Measurements from ENCODE around the gene CNTN5. TPM values are rescaled to one million over a fixed set of nuclear protein-coding genes. Genes with fewer than 3 reads are reported as not detected.

CNTN5 gene
- total and polyA plus RNA-seq, 10 of the 15 experiments (the other 5 are each of a cell fraction or from before 2014, with no cell fraction given) = 0.01 TPM; not detected in 9

DNA sequence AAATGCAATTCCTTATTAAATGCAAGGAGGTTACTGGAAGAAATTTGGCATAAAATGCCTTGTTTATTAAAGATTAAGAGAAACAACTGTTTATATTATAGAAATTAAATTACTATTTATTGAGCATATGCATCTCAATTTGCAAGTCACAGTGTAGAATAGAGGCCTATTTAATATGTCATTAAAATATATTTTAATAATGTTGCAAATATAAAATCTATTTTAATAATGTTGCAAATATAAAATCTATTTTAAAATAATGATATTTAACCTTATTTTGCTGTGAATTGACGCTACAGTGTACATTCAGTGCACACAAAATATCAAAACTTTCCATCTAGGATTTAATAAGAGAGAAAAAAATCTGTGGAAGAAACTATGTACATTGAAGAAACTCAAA, 188.1 kb downstream of the CNTN5 start:
- intact Hi-C loops (cut with micrococcal nuclease; ENCODE audit: unreplicated experiment) = no loop called here
- POLR2A ChIA-PET = no interaction called here
- Histone ChIP-seq H2AFZ (ENCODE audit: control insufficient read depth, low read depth, low read length) (no peak overlapping the region), H3K79me2 (ENCODE audit: control insufficient read depth, insufficient read depth, low read length) (no peaks in the 10 kb centered on the region), H3K4me2 (ENCODE audit: control insufficient read depth, insufficient read depth) (no peak overlapping the region), H3K36me3 (ENCODE audit: control insufficient read depth in 2 of 2, insufficient read depth in 2 of 2, low read length in 1 of 2) (no peaks in the 10 kb centered on the region), H3K27ac (ENCODE audit: control insufficient read depth, insufficient read depth) (no peak overlapping the region), H3K4me3 (no peak overlapping the region), H3K27me3 (replicated peaks in 1 of 2; ENCODE audit: control insufficient read depth in 2 of 2, insufficient read depth in 2 of 2, low read length in 1 of 2) (no peaks in the 10 kb centered on the region), H3K4me1 (ENCODE audit: control insufficient read depth, insufficient read depth, low read length) (no peaks in the 10 kb centered on the region), H3K9ac (ENCODE audit: control insufficient read depth, insufficient read depth, low read length) (no peak overlapping the region), H4K20me1 (ENCODE audit: control insufficient read depth, insufficient read depth) (no peaks in the 10 kb centered on the region), H3K9me3 (replicated peaks; ENCODE audit: control insufficient read depth, insufficient read depth, low read length) (no peaks in the 10 kb centered on the region)
- RAD21 ChIA-PET (ENCODE audit: unreplicated experiment) = no interaction called here
- no peak for ATAC-seq
- no peak for DNase-seq (ENCODE audit: low read depth, low spot score)
- TF ChIP-seq ZNF217 (IDR thresholded peaks at IDR 0.05) (no peak), GATAD2B (conservative IDR thresholded peaks at IDR 0.05; ENCODE audit: low read depth) (no peak), MYC (IDR thresholded peaks at IDR 0.05; ENCODE audit: insufficient read depth, insufficient read length, insufficient replicate concordance, low read length, severe bottlenecking) (no peak), GABPA (IDR thresholded peaks at IDR 0.05; ENCODE audit: low read depth) (no peak), HCFC1 (IDR thresholded peaks at IDR 0.05; ENCODE audit: low read length) (no peak), BACH1 (IDR thresholded peaks at IDR 0.05; ENCODE audit: borderline replicate concordance) (no peak), BMI1 (IDR thresholded peaks at IDR 0.05; ENCODE audit: borderline replicate concordance) (no peak), PML (IDR thresholded peaks at IDR 0.05; ENCODE audit: low read length) (no peak), CHD4 (IDR thresholded peaks at IDR 0.05) (no peak), ATF7 (IDR thresholded peaks at IDR 0.05; ENCODE audit: low read depth) (no peak), IRF3 (IDR thresholded peaks at IDR 0.05) (no peak), HSF1 (IDR thresholded peaks at IDR 0.05; ENCODE audit: low read depth, low read length) (no peak), ZBED1 (IDR thresholded peaks at IDR 0.05; ENCODE audit: borderline replicate concordance) (no peak), PAX8 (IDR thresholded peaks at IDR 0.05) (no peak), FOXM1 (IDR thresholded peaks at IDR 0.05; ENCODE audit: low read depth, low read length) (no peak), LARP7 (IDR thresholded peaks at IDR 0.05) (no peak), CBFB (IDR thresholded peaks at IDR 0.05; ENCODE audit: low read depth) (no peak), RAD21 (IDR thresholded peaks at IDR 0.05; ENCODE audit: insufficient read depth, low read depth, low read length) (no peak), CBX3 (IDR thresholded peaks at IDR 0.05; ENCODE audit: borderline replicate concordance, low read depth) (no peak)
- TF ChIP-seq, protein P1, sequence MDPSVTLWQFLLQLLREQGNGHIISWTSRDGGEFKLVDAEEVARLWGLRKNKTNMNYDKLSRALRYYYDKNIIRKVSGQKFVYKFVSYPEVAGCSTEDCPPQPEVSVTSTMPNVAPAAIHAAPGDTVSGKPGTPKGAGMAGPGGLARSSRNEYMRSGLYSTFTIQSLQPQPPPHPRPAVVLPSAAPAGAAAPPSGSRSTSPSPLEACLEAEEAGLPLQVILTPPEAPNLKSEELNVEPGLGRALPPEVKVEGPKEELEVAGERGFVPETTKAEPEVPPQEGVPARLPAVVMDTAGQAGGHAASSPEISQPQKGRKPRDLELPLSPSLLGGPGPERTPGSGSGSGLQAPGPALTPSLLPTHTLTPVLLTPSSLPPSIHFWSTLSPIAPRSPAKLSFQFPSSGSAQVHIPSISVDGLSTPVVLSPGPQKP (IDR thresholded peaks at IDR 0.05; ENCODE audit: low read depth, low read length) = no peak
- in situ Hi-C loops (cut with MboI) = no loop called here
- WGBS (ENCODE audit: insufficient coverage, insufficient replicate concordance, low lambda C conversion rate, missing lambda C conversion rate) = 0% methylated on average over 1 of the region's 1 CpG
- no peak for FAIRE-seq
- BruUV-seq (replicated peaks) = no TSS peak
- CTCF ChIA-PET = no interaction called here
- SMC1A ChIA-PET (ENCODE audit: uncharacterized antibody, unreplicated experiment) = no interaction called here
